GM19023 (cell line): ENCODE measurements around the gene CMC2.

Experiments
- ATAC-seq: cut with Tn5 transposase; IDR thresholded peaks from one replicate; pipeline ENCODE4 v1.9.1; 2021; ENCODE audit warnings: mild to moderate bottlenecking, moderate library complexity; ENCODE audit not compliant: unreplicated experiment

CMC2 gene

DNA sequence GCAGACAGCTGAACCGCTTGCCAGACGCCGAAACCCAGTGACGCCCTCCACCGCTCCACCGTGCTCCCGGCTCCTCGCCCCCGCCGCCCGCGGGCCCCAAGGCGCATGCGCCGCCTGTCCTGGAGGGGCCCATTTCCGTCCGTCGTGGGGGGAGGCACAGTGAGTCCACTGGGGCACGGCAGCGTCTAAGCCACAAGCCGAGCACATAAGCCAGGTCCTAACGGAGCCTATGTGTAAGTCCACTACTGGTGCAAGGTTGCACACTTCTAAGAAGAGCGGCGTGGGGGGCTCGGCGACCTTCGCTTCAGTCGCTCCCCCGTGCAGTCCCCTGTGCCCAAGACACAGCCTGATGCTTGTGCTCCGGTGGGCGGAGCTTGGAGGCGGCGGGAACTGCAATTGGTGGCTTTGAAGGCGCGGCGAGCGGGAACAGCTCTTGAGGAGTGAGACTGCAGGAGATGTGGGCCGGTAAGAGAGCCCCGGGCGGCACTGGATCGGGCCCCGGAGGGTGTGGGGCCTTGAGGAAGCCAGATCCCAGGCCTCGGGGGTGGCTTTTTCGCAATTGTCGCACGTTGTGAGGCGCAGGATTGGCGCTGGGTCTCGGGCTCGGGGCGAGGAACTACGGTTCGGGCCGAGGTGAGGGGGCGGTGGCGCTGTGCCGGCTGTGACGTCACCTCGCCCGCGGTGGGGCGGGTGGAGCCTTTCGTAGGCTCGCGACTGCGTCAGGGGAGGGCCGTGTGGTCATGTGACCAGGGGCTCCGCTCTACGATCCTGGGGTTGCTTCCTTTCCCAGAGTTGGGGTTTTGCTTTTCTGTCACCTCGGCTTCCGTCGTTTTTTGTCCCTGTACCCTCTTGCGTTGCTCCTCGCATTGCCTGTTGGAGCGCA lies at the start of gene CMC2, which contains the start of gene CENPN:
TSS of gene CMC2 (minus strand) at position 73 of the 883 bp plus-strand sequence. CDS start 9,491 bp downstream, outside the sequence.
TSS of gene CENPN (plus strand) at position 402 of the 883 bp plus-strand sequence. CDS start 4,726 bp downstream, outside the sequence.
- peak; percentile 88 for ATAC-seq

DNA sequence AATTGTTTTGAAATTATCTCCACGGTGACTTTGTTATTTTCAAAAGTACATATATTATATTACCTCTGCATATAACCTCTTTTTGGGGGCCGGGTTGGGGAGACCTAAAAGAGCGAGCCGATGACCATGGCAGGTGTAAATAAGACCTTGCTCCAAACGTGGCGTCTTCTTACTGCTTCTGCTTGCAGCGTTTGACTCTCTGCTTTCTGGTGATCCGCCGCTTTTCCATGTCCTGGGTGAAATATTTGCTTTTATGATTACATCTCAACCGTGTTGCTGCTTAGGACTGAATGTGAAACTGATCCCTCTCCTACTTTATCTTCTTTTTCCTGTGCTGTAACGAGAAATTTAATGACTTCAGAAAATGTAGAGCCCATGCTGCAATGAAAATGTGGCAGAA lies 47.1 kb upstream of the CMC2 start:
- no peak for ATAC-seq

GRCh38 chr16:81042821-81043220 lies 36.1 kb upstream of the CMC2 start:
- no peak for ATAC-seq

- no peak for ATAC-seq
Observed at GRCh38 chr16:81041696-81042095, 35.0 kb upstream of the CMC2 start.

DNA sequence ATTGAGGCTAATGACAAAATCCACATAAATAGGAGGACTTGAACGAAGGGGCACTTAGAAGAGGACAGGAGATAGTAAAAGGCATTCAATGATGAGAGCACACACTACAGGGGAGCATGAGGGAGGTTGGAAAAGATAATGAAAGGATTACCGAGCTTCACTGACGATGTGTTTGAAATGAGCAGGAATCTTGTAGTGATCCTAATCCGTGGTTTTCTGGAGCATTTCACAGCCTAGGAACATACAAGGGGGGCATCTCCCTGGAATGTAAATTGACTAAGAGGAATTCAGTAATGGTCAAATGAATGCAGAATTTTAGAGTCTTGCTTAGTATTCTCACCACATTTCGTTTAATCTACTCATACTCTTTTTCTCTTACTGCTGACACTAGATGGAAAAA lies 34.2 kb upstream of the CMC2 start:
- ATAC-seq = no peak

DNA sequence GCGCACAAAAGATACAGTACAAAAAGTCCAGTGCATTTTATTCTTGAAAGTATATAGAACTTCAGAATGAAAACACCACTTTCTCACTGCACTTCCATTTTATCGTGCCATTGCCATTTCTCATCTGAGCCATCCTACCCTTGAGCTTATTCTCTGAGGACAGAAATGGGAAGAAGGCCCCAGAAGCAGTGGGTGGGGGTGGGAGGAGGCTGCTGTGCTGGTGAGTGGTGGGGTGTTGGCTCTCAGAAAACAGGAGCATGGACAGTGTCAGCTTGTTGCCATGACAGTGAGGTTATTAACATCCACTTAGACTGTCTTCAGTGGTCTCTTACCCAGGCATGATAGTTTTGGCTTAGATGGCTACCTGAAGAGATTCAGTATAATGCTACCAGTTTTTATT lies 33.4 kb upstream of the CMC2 start:
- no peak for ATAC-seq

DNA sequence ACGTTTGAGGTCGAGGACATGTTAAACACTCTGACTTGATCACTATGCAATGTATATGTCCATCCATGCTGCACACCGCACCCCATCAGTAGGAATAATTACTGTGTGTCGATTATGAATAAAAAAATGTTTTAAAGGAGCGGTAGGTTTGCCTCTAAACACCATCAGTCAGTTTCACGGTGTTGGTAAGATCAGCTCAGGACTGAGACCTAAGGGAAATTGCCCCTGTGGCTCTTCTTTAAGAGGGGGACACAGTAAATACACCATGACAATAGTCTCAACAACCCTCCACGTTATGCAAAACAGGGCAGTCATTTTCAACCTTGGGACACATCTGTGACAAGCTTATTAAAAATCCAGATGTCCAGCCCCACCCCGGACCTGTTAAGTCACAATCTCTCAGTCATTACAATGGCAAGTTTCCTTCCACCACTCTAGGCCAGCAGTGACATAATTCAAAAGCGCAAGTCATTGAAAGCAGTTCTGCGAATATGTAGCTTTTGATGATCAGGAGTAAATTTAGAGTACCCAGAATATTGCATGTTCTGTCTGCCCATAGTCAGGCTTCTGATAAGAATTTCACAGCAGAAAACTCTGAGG lies 30.2 kb upstream of the CMC2 start:
- no peak for ATAC-seq

DNA sequence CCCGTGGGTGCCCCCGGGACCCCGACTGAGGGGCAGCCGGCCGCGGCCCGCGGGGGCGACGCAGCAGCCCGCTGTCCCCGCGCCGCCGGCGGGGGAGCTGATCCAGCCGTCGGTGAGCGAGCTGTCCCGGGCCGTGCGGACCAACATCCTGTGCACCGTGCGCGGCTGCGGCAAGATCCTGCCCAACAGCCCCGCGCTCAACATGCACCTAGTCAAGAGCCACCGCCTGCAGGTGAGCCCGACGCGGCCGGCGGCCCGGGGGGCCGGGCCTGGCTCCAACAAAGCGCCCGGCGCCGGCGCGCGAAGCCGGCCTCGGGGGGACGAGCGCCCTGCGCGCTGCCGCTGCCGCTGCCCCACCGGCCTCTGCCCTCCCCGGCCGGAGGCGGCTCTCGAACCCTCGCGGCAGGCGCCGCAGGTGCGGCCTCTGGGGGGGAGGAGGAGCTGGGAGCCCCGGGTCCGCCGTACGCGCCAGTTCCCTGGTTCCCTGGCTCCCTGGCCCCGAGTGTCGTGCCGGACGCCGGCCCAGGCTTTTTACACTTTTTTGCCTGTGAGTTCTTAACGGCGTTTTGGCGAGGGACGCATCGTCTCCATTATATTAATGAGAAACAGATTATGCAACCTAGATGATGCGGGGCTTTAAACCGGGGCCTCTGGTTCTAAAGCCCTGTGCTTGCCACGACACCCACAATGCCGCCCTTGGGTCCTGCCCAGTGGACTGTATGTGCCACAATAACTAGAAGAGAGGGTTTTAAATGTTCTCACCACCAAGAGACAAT lies 29.5 kb upstream of the CMC2 start:
- ATAC-seq = peak; percentile 55

DNA sequence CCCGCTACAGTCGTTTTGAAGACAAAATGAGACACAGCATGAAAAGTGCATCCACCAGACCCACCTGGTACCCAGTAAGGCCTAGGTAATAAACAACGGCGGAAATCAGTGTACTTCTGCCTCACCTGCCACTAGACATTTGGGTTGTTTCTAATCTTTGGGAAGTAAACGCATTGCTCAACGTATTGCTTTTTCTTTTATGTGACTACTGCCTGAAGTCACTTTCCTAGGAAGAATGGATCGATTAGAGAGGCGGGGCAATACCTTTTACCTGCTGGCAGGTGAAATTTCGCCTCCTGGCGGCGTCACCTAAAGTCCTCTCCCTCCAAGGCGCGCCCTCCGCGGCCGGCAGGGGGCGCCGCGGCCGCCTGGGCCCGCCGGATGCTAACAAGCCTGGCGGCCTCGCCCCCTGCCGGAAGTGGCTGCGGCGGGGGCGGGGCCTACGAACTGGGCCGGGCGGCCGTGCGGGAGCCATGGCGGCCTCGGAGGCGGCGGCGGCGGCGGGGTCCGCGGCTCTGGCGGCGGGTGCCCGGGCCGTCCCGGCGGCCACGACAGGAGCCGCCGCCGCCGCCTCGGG lies 28.8 kb upstream of the CMC2 start, which contains the start of gene ATMIN:
TSS of gene ATMIN (plus strand) at position 445 of the 577 bp plus-strand sequence. CDS start at position 474, 29 bp downstream.
- peak; percentile 91 for ATAC-seq

GRCh38 chr16:81029930-81030604 lies 23.4 kb upstream of the CMC2 start:
- ATAC-seq = no peak

GRCh38 chr16:81026429-81026828 lies 19.7 kb upstream of the CMC2 start:
- no peak for ATAC-seq

- no peak for ATAC-seq
Observed at GRCh38 chr16:81018496-81018895, 11.8 kb upstream of the CMC2 start.

DNA sequence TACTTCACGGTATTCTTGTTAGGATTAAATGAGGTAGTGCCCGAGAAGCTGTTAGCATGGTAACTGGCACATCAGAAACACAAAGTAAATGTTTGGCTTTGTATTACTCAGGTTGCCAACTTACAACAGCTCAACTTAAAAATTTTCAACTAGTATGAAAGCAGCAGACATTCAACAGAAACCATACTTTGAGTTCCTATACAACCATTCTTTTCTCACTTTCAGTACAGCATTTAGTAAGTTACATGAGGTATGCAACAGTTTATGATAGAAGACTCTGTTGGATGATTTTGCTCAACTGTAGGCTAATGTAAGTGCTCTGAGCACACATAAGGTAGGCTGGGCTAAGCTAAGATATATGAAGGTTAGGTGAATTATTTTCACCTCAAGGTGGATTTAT lies 8.0 kb upstream of the CMC2 start:
- no peak for ATAC-seq

DNA sequence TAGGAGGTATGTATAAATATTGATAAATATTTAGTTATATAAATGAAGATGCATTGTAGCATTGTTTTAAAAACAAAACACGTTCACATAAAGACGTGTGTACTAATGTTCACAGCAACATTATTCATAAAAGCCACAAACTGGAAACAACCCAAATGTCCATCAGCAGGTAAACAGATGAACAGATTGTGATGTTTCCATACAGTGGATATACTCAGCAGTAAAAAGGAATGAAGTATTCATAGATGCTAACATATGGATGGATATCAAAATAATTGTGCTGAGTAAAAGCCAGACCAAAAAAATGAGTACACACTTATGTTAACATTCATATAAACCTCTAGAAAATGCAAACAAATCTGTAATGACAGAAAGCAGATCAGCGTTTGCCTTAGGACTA lies 6.3 kb upstream of the CMC2 start:
- no peak for ATAC-seq

DNA sequence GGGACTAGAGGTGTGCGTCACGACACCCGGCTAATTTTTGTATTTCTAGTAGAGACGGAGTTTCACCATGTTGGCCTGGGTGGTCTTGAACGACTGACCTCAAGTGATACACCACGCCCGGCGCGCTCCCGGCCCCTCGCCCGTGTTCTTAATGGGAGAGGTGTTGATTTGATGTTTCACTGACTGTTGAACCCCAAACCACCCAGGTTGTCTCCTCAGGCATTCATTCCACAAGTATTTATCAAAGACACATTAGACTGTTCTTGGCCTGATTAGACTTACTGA lies 1.8 kb upstream of the CMC2 start:
- no peak for ATAC-seq

DNA sequence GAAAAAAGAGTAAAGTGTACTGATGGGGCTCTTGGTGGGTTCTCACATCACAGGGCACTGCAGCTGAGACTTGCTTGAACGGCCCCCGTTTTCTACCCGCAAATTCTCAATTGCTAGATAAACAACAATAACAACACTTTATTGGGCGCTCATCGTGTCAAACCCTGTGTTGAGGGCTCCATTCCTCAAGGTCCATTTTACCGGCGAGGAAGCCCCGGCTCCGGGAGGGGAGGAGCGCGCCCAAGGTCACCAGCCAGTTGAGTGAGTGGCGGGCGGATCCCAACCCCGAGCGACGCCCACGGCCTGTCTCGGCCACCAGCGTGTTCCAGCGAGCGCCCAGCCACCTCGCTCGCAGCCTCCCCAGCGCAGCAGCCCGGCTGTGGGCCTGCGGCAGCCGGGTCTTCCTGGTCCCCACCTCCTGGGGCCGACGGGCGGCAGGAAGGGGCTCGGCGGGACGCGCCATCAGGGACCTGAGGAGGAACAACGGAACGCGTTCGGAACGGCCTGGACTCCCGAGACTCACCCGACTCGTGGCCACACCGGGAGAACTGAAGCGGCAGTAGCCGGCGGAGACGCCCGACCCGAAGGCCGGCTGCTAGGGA lies 373 bp downstream of the CMC2 start:
- peak; percentile 33 for ATAC-seq

- no peak for ATAC-seq
Observed at GRCh38 chr16:81005610-81006161, 999 bp downstream of the CMC2 start.

- no peak for ATAC-seq
Observed at GRCh38 chr16:81004646-81005353, 1.9 kb downstream of the CMC2 start.
